HG03066 (cell line): ENCODE measurements around the gene GBA3.

Experiments used
- ATAC-seq: cut with Tn5 transposase; IDR thresholded peaks from one replicate; pipeline ENCODE4 v1.9.1; 2021; ENCODE audit warnings: low read depth; ENCODE audit not compliant: unreplicated experiment

Gene GBA3

GRCh38 chr4:22766068-22766467 is 73.3 kb downstream of the GBA3 start:
- no peak for ATAC-seq

GRCh38 chr4:22778547-22779163 is 85.9 kb downstream of the GBA3 start:
- no peak for ATAC-seq

- ATAC-seq, result no peak
Measured at GRCh38 chr4:22780317-22780716, 87.6 kb downstream of the GBA3 start.

GRCh38 chr4:22780797-22781196 is 88.1 kb downstream of the GBA3 start:
- ATAC-seq, result no peak

GRCh38 chr4:22787753-22788375 is 95.1 kb downstream of the GBA3 start:
- no peak for ATAC-seq

- ATAC-seq, result no peak
Measured at GRCh38 chr4:22790631-22791030, 97.9 kb downstream of the GBA3 start.

- no peak for ATAC-seq
Measured at GRCh38 chr4:22794732-22795131, 102.0 kb downstream of the GBA3 start.

- no peak for ATAC-seq
Measured at GRCh38 chr4:22801391-22801790, 108.7 kb downstream of the GBA3 start.

- no peak for ATAC-seq
Measured at GRCh38 chr4:22802876-22803275, 110.1 kb downstream of the GBA3 start.

GRCh38 chr4:22803512-22803911 is 110.8 kb downstream of the GBA3 start:
- ATAC-seq, result no peak

GRCh38 chr4:22814906-22815305 is 122.2 kb downstream of the GBA3 start:
- ATAC-seq, result no peak

GRCh38 chr4:22824091-22824490 is 131.4 kb downstream of the GBA3 start:
- ATAC-seq, result no peak

GRCh38 chr4:22842360-22843018 is 149.8 kb downstream of the GBA3 start:
- ATAC-seq, result no peak

- ATAC-seq, result no peak
Measured at GRCh38 chr4:22848332-22848731, 155.6 kb downstream of the GBA3 start.

- ATAC-seq, result no peak
Measured at GRCh38 chr4:22850055-22850454, 157.3 kb downstream of the GBA3 start.

- peak; percentile 65 for ATAC-seq
Measured at GRCh38 chr4:22850630-22851029, 157.9 kb downstream of the GBA3 start.

GRCh38 chr4:22857411-22857810 is 164.7 kb downstream of the GBA3 start:
- no peak for ATAC-seq

- no peak for ATAC-seq
Measured at GRCh38 chr4:22859318-22859717, 166.6 kb downstream of the GBA3 start.
